Measurements from ENCODE around the gene ABCG8. TPM values are rescaled to one million over a fixed set of nuclear protein-coding genes. Genes with fewer than 3 reads are reported as not detected.

ABCG8 gene
- under 1 TPM in 1 of 4 donors, not detected in 3; 0.07 TPM for total RNA-seq

GRCh38 chr2:43838560-43839267, at the start of gene ABCG8, which contains the start of gene ABCG5:
Gene ABCG8, plus strand, starts transcription at chr2:43838971. Its CDS starts 83 bp downstream, at chr2:43839054.
Gene ABCG5, minus strand, starts transcription at chr2:43838839. Its CDS starts 160 bp downstream, at chr2:43838679.
- TF ChIP-seq POLR2A (IDR thresholded peaks at IDR 0.05), result no peak
- TF ChIP-seq CTCF (IDR thresholded peaks at IDR 0.05 in 4 of 5, conservative IDR thresholded peaks at IDR 0.05 in 1 of 5), result no peak
- in situ Hi-C loops (cut with MboI; ENCODE audit: low sequenced_read_pairs in 4 of 4), result no loop called here
- DNase-seq (no peak), ATAC-seq (no peak)
- no peaks in the 10 kb centered on the region for H3K4me1 ChIP-seq
- intact Hi-C loops (cut with DNase I; ENCODE audit: low total_unique reads), result no loop called here
- no peak within 1 kb of the TSS for H3K4me3 ChIP-seq
- no peaks in the 10 kb centered on the region for H3K27me3 ChIP-seq
- H3K9me3 ChIP-seq, result no peaks in the 10 kb centered on the region
- no peaks in the 10 kb centered on the region for H3K36me3 ChIP-seq
- H3K27ac ChIP-seq, result no peak within 1 kb of the TSS

DNA sequence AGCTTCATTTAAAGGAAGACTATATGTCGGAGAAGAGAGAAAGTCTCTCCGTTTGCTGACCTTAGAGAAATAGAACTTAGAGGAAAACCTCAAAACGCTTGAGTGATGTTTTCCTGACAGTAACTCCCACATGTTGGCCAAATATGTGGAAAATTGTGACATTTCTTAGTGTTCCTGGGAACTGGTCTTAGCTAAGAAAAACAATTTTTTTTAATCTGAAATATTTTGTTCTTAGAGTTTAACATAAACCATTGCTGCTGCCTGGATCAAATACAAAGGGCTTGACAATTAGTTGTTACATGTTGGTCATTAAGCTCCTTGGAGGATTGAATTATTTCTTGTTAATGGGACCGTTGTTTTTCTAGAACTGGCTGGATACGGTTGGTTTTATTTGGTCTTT, 48.6 kb upstream of the ABCG8 start:
- intact Hi-C loops (cut with DNase I; ENCODE audit: low total_unique reads) (no loop called here), in situ Hi-C loops (cut with MboI; ENCODE audit: low sequenced_read_pairs in 4 of 4) (no loop called here)
- Histone ChIP-seq H3K9me3 (no peaks in the 10 kb centered on the region), H3K27ac (peak overlapping the region in 2 of 4 donors; percentile 16 to 58), H3K36me3 (peaks cover 0 to 34% of the 10 kb centered on the region in 2 donors), H3K4me3 (no peak overlapping the region), H3K27me3 (no peaks in the 10 kb centered on the region), H3K4me1 (no peaks in the 10 kb centered on the region)
- DNase-seq, result no peak
- TF ChIP-seq POLR2A (IDR thresholded peaks at IDR 0.05), result no peak
- TF ChIP-seq CTCF (IDR thresholded peaks at IDR 0.05 in 4 of 5, conservative IDR thresholded peaks at IDR 0.05 in 1 of 5), result no peak
- peak in 1 of 2 donors; percentile 64 for ATAC-seq

- no peak for TF ChIP-seq POLR2A (IDR thresholded peaks at IDR 0.05)
- TF ChIP-seq CTCF (IDR thresholded peaks at IDR 0.05 in 4 of 5, conservative IDR thresholded peaks at IDR 0.05 in 1 of 5), result no peak
- Histone ChIP-seq H3K27me3 (no peaks in the 10 kb centered on the region), H3K4me1 (no peaks in the 10 kb centered on the region), H3K27ac (peak overlapping the region in 1 of 4 donors; percentile 10), H3K36me3 (peaks cover 0 to 41% of the 10 kb centered on the region in 2 donors), H3K9me3 (no peaks in the 10 kb centered on the region), H3K4me3 (no peak overlapping the region)
- DNase-seq (no peak), ATAC-seq (no peak)
- in situ Hi-C loops (cut with MboI; ENCODE audit: low sequenced_read_pairs in 4 of 4) (no loop called here), intact Hi-C loops (cut with DNase I; ENCODE audit: low total_unique reads) (no loop called here)
Measured at GRCh38 chr2:43791035-43791765, 47.6 kb upstream of the ABCG8 start.

DNA sequence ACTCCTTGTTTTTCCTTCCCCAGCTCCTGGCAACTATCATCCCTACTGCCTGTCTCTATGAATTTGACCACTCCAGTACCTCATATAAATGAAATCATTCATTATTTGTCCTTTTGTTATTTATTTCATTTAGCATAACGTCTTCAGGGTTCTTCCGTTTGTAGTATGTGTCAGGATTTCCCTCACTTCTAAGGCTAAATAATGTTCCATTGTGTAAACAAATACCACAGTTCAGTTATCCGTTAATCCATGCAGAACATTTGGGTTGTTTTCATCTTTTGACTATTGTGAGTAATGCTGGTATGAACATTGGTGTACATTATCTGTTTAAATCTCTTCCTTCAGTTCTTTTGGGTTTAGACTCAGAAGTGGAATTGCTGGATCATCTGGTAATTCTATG, 46.1 kb upstream of the ABCG8 start:
- Histone ChIP-seq H3K4me3 (no peak overlapping the region), H3K4me1 (no peaks in the 10 kb centered on the region), H3K27me3 (no peaks in the 10 kb centered on the region), H3K27ac (no peak overlapping the region), H3K36me3 (peaks cover 0 to 45% of the 10 kb centered on the region in 2 donors), H3K9me3 (no peaks in the 10 kb centered on the region)
- TF ChIP-seq POLR2A (IDR thresholded peaks at IDR 0.05), result no peak
- TF ChIP-seq CTCF (IDR thresholded peaks at IDR 0.05 in 4 of 5, conservative IDR thresholded peaks at IDR 0.05 in 1 of 5), result no peak
- in situ Hi-C loops (cut with MboI; ENCODE audit: low sequenced_read_pairs in 4 of 4) (no loop called here), intact Hi-C loops (cut with DNase I; ENCODE audit: low total_unique reads) (no loop called here)
- DNase-seq (no peak), ATAC-seq (no peak)

Data from gastrocnemius medialis (tissue), 4 donors.